ENCODE data around the gene DTD1. TPM values are rescaled to one million over a fixed set of nuclear protein-coding genes. Genes with fewer than 3 reads are reported as not detected.

DTD1 gene
- total RNA-seq, 1 donor = 52.1 TPM

DNA sequence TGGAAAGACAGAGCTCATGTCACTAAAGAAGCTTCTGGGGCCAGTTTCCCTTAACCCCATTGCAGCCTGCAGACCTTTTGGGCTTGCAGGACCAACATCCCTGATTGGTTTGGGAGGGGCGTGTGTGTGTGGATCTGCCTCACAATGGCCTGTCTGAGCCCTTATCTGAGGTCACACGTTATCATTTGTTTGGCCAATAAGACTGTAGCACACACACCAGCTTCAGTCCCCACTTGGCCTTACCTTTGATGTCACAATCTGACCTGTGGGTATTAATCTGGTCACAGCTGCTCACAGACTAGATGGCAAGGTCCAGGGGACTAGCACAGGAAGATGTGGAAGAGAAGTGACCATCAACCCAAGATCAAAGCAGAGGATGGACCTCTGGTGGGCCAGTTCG is 225.6 kb downstream of the DTD1 start, which contains the start of gene SCP2D1:
Gene SCP2D1, plus strand, starts transcription at position 301 of the 400 bp plus-strand sequence. Its CDS starts 33 bp downstream, at position 334.
- H3K9me3 ChIP-seq (ENCODE audit: low read depth, low read length) = no peaks in the 10 kb centered on the region
- H3K27me3 ChIP-seq (ENCODE audit: insufficient read depth, low read length) = no peaks in the 10 kb centered on the region
- H3K27ac ChIP-seq (ENCODE audit: low read depth, low read length) = no peak within 1 kb of the TSS
- no peaks in the 10 kb centered on the region for H3K4me1 ChIP-seq (ENCODE audit: insufficient read depth, low read length)
- H4K20me1 ChIP-seq (ENCODE audit: insufficient read depth, low read length) = no peaks in the 10 kb centered on the region
- DNase-seq (ENCODE audit: insufficient read length, low spot score, missing footprints) = no peak
- no peak within 1 kb of the TSS for H2AFZ ChIP-seq (ENCODE audit: low read length)
- H3K79me2 ChIP-seq (ENCODE audit: insufficient read depth, low read length) = no peaks in the 10 kb centered on the region
- no peak within 1 kb of the TSS for H3K4me2 ChIP-seq (ENCODE audit: insufficient read depth, low read length)
- H3K4me3 ChIP-seq (ENCODE audit: insufficient read depth, low read length) = no peak within 1 kb of the TSS
- TF ChIP-seq, protein P1, sequence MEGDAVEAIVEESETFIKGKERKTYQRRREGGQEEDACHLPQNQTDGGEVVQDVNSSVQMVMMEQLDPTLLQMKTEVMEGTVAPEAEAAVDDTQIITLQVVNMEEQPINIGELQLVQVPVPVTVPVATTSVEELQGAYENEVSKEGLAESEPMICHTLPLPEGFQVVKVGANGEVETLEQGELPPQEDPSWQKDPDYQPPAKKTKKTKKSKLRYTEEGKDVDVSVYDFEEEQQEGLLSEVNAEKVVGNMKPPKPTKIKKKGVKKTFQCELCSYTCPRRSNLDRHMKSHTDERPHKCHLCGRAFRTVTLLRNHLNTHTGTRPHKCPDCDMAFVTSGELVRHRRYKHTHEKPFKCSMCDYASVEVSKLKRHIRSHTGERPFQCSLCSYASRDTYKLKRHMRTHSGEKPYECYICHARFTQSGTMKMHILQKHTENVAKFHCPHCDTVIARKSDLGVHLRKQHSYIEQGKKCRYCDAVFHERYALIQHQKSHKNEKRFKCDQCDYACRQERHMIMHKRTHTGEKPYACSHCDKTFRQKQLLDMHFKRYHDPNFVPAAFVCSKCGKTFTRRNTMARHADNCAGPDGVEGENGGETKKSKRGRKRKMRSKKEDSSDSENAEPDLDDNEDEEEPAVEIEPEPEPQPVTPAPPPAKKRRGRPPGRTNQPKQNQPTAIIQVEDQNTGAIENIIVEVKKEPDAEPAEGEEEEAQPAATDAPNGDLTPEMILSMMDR (IDR thresholded peaks at IDR 0.05; ENCODE audit: extremely low read depth, low read depth, low read length) = no peak
- no peaks in the 10 kb centered on the region for H3K36me3 ChIP-seq (ENCODE audit: insufficient read depth, low read length)

DNA sequence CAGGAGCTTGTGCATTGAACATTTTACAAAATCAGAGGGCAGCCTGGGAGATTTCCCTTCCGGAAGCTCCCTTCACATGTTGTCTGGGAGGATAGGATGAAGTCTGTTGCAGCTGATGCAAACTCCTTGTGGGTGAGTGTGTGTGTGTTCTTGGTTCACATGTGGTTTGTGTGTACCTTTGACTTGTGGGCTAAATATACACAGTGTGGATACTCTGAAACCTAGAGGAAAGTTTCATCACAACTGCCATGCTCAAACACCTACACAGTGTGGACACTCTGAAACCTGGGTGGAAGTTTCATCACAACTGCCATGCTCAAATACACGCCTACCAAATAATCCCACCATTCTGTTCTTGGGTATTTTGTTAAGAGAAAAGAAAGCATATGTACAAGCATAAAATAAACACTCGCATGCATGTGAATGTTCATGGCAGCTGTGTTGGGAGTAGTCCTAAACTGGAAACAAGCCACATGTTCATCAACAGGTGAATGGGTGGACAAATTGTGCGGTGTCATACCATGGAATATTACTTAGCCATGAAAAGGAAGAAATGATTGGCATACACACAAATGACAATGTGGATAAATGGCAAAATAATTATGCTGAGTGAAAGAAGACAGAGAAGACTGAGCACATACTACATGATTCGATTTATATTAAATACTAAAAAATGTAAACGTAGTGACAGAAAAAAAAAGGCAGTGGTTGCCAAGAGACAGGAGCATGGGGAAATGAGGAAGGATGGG is 227.5 kb downstream of the DTD1 start:
- Histone ChIP-seq H4K20me1 (ENCODE audit: insufficient read depth, low read length) (no peaks in the 10 kb centered on the region), H3K27me3 (ENCODE audit: insufficient read depth, low read length) (no peaks in the 10 kb centered on the region), H3K36me3 (ENCODE audit: insufficient read depth, low read length) (no peaks in the 10 kb centered on the region), H3K79me2 (ENCODE audit: insufficient read depth, low read length) (no peaks in the 10 kb centered on the region), H3K4me2 (ENCODE audit: insufficient read depth, low read length) (no peak overlapping the region), H2AFZ (ENCODE audit: low read length) (no peak overlapping the region), H3K4me1 (ENCODE audit: insufficient read depth, low read length) (no peaks in the 10 kb centered on the region), H3K9me3 (ENCODE audit: low read depth, low read length) (no peaks in the 10 kb centered on the region), H3K27ac (ENCODE audit: low read depth, low read length) (no peak overlapping the region), H3K4me3 (ENCODE audit: insufficient read depth, low read length) (no peak overlapping the region)
- no peak for DNase-seq (ENCODE audit: insufficient read length, low spot score, missing footprints)
- TF ChIP-seq, protein P1 (IDR thresholded peaks at IDR 0.05; ENCODE audit: extremely low read depth, low read depth, low read length) = no peak

Small RNAs within 50 kb of the gene (small RNA-seq; reads per million reads assigned to genes)
- gene RN7SL638P = not detected
- gene RNU6ATAC34P = not detected

Other genes starting within 250 kb of the DTD1 start
- gene DZANK1, start 121.0 kb upstream of the DTD1 start, total RNA-seq = 1.4 and 1.5 TPM in 2 replicates
- gene POLR3F, start 120.7 kb upstream of the DTD1 start, total RNA-seq = 20.3 and 20.6 TPM in 2 replicates
- 18.5 and 24.8 TPM in 2 replicates for gene RBBP9, start 90.8 kb upstream of the DTD1 start, total RNA-seq
- 30.8 and 31.5 TPM in 2 replicates for gene SEC23B, start 80.1 kb upstream of the DTD1 start, total RNA-seq
- gene SMIM26, start 20.6 kb upstream of the DTD1 start, total RNA-seq = 53.9 and 59.7 TPM in 2 replicates
- 0.29 TPM in 1 of 2 replicates, not detected in the other for gene SCP2D1, start 225.7 kb downstream of the DTD1 start, total RNA-seq